Stimulated activated CD4-positive, alpha-beta T cell treated with anti-CD3 and anti-CD28 coated beads, Interleukin-15, amount 100 ng/mL, for 1 hour (primary cell): Measurements from ENCODE around the gene DLD.
"Not testable (repeated sequence)": the region's sequence is repeated elsewhere in the genome, so short reads cannot be mapped to it uniquely, and the experiment has no call there.

Source experiments
- DNase-seq, 2 donors: peaks; one replicate each; pipeline ENCODE4 v3.0.0-alpha.2; 2020; ENCODE audit warnings: low read depth in 1 of 2, low spot score in 1 of 2

DLD gene

DNA sequence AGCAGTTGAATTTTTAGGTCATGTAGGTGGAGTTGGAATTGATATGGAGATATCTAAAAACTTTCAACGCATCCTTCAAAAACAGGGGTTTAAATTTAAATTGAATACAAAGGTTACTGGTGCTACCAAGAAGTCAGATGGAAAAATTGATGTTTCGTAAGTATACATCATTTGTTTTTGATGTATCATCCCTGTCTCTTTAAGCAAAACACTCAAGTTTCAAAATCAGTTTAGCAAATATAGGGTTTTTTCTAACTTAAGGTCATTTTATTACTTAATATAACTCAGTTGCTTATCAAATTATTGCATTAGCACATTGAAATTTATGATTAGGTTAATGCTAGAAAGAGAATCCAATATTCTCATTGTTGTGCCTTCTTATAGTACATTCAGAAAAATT lies 24.6 kb downstream of the DLD start:
- no peak for DNase-seq

DNA sequence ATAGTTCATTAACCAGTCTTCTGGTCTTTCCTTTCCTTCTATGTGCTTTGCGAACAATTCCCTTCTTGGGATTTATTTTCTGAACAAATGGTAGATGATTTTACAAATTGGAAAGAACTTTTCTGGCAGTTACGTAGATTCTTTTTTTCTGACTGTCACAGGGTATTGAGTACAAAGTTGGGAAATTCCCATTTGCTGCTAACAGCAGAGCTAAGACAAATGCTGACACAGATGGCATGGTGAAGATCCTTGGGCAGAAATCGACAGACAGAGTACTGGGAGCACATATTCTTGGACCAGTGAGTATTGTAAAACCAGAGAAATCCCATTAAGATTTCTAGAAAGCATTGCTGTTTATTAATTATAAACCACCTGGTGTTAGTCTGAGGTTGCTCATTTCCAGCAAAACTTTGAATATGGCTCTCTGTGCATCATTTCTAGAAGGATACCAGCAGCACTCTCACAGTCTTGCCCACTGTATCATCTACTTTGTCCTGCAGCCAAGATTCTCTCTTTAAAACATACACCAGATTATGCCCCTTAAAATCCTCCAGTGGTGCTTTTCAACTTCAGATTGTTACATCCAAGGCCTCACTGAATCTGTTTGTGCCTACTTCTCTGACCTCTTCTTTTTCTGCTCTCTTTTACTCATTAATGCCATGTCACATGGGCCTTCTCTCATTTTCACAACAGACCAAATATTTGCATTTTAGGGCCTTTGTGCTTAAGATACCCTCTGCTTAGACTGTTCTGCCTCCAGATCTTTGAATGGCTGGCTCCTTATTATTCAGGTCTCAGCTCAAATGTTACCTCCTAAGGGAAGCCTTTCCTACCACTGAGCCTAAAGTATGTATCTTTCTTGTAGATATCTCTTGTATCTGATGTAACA lies 27.0 kb downstream of the DLD start:
- DNase-seq, result no peak

- DNase-seq, result no peak
Observed at GRCh38 chr7:107918948-107919347, 28.0 kb downstream of the DLD start.

GRCh38 chr7:107920048-107920772 lies 29.2 kb downstream of the DLD start:
- DNase-seq, result no peak

GRCh38 chr7:107921826-107922225 lies 30.8 kb downstream of the DLD start:
- DNase-seq, result not testable (repeated sequence)

DNA sequence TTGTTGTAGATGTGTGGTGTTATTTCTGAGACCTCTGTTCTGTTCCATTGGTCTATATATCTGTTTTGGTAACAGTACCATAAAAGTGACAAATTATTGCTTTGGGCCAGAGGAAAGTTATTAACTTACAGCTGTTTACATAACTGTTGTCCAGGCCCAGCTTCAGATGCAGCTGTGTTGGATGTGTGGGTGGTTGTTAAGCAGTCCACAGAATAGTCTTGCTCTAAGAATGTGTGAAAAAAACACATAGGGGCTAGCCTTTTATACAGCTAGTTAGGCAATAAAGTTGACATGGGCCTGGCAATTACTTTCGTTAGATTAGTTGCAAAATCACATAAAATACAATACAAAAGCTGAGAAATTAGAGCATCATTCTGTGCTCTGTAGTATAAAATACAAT lies 31.9 kb downstream of the DLD start:
- no peak for DNase-seq

GRCh38 chr7:107924841-107925504 lies 34.0 kb downstream of the DLD start:
- no peak for DNase-seq

GRCh38 chr7:107926481-107926880 lies 35.5 kb downstream of the DLD start:
- no peak for DNase-seq

GRCh38 chr7:107931740-107932515 lies 40.9 kb downstream of the DLD start:
- no peak for DNase-seq

DNA sequence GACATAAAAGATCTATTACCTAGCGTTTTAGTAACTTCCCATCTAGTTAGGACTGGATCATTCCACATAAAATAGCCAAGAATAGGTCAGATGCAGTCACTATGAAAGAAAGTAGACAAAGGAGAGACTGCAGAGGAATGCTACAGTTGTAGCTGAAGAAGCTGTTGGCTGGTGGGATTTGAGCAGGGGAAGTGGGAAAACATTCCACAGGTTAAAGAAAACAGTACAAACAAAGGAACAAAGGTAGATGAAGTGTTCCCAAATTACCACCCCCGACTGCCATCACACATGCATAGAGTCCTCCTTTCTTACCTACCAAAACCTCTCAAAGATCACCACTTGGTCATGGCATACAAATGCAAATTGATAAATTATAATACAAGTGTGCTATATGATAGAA lies 41.8 kb downstream of the DLD start:
- DNase-seq, result no peak

GRCh38 chr7:107933386-107934013 lies 42.5 kb downstream of the DLD start:
- no peak for DNase-seq

DNA sequence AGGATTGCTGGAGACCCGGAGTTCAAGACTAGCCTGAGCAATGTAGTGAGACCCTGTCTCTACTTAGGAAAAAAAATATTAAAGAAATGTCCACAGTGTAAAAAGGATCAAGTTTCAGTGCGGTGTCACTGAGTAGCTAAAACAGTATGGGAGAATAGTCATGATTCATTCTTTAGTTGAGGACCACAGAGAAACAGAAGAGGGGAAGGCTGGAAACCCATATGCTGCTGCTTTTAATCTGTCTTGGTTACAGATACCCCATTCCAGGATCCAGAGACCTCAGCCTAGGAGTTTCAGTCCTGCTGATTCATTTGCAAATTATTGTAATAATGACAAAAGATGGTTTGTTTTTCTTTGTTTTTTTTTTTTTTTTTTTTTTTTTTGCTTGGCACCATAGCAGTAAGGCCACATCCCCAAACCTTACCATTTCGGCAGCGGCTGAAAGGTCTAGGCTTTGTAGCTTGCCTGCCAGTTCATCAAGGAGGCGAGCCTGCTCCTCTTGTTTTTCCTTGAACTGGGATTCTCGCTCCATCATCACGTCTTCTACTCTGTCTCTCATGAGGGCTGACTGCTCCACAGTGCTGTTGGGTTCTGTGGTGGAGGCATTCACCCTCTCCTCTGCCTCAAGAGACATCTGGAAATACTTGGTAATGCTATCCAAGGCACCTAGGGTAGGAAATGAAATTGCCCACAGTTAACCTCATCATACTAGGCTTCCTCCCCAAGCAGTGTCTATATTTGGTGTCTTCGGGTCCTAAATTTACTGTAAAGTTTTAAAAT lies 44.2 kb downstream of the DLD start:
- DNase-seq, result no peak

DNA sequence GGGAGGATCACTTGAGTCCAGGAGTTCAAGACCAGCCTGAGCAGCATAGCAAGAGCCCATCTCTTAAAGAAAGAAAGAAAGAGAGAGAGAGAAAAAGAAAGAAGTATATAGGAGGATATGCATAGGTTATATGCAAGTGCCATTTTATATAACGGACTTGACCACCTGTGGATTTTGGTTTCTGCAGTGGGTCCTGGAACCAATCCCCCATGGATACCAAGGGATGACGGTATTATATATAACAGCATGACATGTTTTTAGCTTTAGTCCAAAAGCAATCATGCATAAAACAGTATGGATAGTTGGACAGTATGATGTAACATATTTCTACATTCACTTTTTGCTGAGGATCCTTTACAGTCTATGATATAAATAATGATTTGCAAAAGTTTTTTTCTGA lies 45.3 kb downstream of the DLD start:
- no peak for DNase-seq

DNA sequence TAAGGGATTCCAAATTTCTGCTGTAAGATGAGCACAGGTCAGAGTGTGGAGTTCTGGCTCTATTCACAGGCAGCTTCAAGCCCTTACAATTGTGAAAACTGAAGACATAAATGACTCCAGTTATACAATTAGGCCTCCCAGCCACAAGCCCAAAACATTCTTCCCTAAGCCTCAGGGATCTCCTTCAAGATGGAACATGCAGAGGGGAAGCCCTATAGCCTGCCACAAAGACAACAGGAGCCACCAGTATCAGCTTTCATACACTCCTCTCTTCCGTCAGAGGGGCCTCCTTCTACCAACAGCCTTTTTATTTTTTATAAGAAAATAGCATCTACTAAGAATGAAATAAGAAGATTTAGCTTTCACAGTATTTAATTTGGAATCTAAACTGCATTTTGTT lies 46.5 kb downstream of the DLD start:
- DNase-seq, result no peak

- no peak for DNase-seq
Observed at GRCh38 chr7:107938456-107939250, 47.7 kb downstream of the DLD start.

DNA sequence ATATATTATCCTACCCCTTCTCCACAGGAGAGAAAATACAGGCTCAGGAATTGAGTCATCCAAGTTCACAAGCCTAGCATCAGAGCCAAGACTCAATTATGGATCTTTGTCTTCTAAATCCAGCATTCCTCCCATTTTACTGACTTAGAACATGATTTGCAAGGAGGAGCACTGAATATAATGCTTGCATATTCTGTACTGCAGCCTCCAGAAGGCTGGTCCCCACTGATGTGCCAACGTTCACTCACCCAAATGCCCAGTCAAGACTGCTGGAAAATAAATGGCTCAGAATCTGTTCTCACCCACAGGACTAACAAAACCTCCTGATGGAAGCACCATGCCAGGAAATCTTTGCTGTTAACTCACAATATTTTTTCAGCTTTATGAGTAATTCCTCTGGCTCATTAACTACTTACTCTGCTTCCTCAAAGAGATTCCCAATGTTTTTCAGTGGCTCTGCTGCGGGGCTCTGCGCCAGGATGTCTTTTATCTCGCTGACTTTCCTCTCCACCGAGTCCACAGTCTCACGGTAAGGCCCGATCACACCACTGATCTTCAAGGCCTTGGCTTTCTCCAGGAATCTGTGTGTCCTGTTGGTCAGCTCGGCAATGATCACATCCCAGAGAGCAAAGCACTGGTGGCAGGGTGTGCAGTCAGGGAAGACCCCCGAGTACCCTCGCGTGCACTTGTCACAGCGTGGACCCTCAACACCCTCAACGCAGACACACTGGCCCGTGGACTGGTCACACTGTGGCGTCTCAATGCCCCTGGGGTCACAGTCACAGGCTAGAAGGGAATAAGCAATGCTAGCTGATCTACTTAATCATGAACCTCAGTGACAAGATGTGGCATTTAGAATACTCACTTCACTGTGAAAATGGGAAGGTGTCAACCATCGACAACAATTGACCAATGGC lies 48.8 kb downstream of the DLD start:
- DNase-seq, result no peak

GRCh38 chr7:107940951-107941350 lies 50.0 kb downstream of the DLD start:
- DNase-seq, result no peak

DNA sequence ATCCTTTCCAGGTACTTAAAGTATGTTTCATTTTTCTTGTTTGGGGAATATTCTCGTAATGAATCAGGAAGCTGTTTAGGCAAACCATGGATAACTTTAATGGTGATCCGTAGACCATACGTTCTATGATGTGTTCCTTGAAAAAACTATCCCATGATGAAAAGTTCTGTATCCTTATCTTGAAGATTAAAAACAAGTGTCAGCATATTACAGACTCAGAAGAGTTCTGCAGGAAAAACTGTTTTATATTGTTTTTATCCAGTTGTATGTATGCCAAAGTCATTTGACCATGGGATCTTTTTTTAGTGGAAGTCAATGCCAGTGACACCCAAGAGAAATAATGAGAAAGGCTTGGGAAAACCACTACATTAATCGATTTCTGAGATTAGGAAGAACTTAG lies 52.0 kb downstream of the DLD start:
- no peak for DNase-seq
